Testis (tissue), 2 donors: ENCODE measurements around the gene MMP17.

ENCODE experiments used
- POLR2A ChIP-seq: fragments of 450-650 bp; IDR thresholded peaks from one replicate; pipeline ENCODE4 v1.6.1; 2017; ENCODE audit warnings: antibody characterized with exemption, mild to moderate bottlenecking, moderate library complexity
- TF ChIP-seq, protein P1 (sequence below), 3 experiments: fragments of 450-650 bp in 2 of 3; fragments of 200-600 bp in 1 of 3; sonication (generic) in 1 of 3; IDR thresholded peaks; one replicate each; pipeline ENCODE4 v1.5.1; 2016 to 2019; ENCODE audit warnings: antibody characterized with exemption in 3 of 3, mild to moderate bottlenecking in 2 of 3, moderate library complexity in 1 of 3

DNA sequence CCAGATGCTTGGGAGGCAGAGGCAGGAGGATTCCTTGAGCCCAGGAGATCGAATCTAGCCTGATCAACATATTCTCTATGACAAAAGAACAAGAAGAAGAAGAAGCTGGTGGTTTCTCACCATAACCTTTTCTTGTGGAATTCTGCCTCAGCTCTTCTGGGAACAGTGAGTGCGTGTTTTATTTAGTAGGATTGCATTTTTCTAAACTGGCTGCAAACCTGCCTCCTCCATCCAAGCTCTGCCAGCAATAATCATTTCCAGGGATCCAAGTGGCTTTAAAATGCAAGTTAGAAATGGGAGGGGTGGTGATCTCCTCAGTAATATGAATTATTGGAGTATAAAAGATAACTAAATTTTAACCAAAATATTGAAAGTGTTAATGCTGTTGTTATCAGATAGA lies 46.1 kb upstream of the MMP17 start:
- TF ChIP-seq, protein P1, sequence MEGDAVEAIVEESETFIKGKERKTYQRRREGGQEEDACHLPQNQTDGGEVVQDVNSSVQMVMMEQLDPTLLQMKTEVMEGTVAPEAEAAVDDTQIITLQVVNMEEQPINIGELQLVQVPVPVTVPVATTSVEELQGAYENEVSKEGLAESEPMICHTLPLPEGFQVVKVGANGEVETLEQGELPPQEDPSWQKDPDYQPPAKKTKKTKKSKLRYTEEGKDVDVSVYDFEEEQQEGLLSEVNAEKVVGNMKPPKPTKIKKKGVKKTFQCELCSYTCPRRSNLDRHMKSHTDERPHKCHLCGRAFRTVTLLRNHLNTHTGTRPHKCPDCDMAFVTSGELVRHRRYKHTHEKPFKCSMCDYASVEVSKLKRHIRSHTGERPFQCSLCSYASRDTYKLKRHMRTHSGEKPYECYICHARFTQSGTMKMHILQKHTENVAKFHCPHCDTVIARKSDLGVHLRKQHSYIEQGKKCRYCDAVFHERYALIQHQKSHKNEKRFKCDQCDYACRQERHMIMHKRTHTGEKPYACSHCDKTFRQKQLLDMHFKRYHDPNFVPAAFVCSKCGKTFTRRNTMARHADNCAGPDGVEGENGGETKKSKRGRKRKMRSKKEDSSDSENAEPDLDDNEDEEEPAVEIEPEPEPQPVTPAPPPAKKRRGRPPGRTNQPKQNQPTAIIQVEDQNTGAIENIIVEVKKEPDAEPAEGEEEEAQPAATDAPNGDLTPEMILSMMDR (IDR thresholded peaks at IDR 0.05): no peak
- TF ChIP-seq POLR2A: no peak
